SK-N-SH (cell line): ENCODE results near the gene LSM14B. TPM values are rescaled to one million over a fixed set of nuclear protein-coding genes. Genes with fewer than 3 reads are reported as not detected.

Experiments used
- CTCF ChIA-PET: fragments of 300-600, 350-600 bp; formaldehyde crosslinking; extraction: SDS; loops from one replicate; lab custom pipeline; 2021; lab: Yijun Ruan, JAX
- POLR2A ChIA-PET: fragments of 350-600 bp; sonication (Branson Sonifier 250); formaldehyde crosslinking; extraction: SDS; loops from one replicate; lab custom pipeline; 2020; ENCODE audit warnings: antibody characterized with exemption, inconsistent platforms; lab: Yijun Ruan, JAX
- DNase-seq: peaks from one replicate; pipeline ENCODE4 v3.0.0; 2012
- H2AFZ ChIP-seq: fragments of 200-600 bp; sonication (generic); 2 replicates; pipeline ENCODE4 v1.8.1; 2016; ENCODE audit warnings: antibody characterized with exemption, mild to moderate bottlenecking, low read depth
- H3F3A ChIP-seq: fragments of 200-600 bp; sonication (generic); replicated peaks from 2 replicates; pipeline ENCODE3; 2016; ENCODE audit warnings: antibody characterized with exemption, mild to moderate bottlenecking; ENCODE audit not compliant: insufficient read depth
- H3K27ac ChIP-seq, 2 experiments: fragments of 200-500 bp in 1 of 2; fragments of 200-600 bp in 1 of 2; sonication (Bioruptor generic) in 1 of 2; sonication (generic), shearing (Covaris generic) in 1 of 2; 2 replicates each; pipeline versions ENCODE4 v1.5.1 to v1.6.1; 2014 to 2016; ENCODE audit warnings: low read depth in 2 of 2, inconsistent platforms in 1 of 2, low read length in 1 of 2, mild to moderate bottlenecking in 1 of 2, mixed read lengths in 1 of 2
- H3K27me3 ChIP-seq: fragments of 200-600 bp; sonication (generic), shearing (Covaris generic); 2 replicates; pipeline ENCODE4 v1.6.1; 2016; ENCODE audit warnings: mixed run types; ENCODE audit not compliant: insufficient read depth
- H3K36me3 ChIP-seq, 2 experiments: fragments of 200-500 bp in 1 of 2; fragments of 200-600 bp in 1 of 2; sonication (Bioruptor generic) in 1 of 2; sonication (generic) in 1 of 2; replicated peaks in 1 of 2; 2 replicates each; pipeline versions ENCODE3 to v1.5.1; 2014 to 2016; ENCODE audit warnings: low read length in 1 of 2, mild to moderate bottlenecking in 1 of 2; ENCODE audit not compliant: insufficient read depth in 2 of 2, control insufficient read depth in 1 of 2
- H3K4me1 ChIP-seq, 2 experiments: fragments of 200-500 bp in 1 of 2; fragments of 200-600 bp in 1 of 2; sonication (Bioruptor generic) in 1 of 2; sonication (generic), shearing (Covaris generic) in 1 of 2; 2 replicates each; pipeline versions ENCODE4 v1.5.1 to v1.6.1; 2014 to 2016; ENCODE audit warnings: low read depth in 1 of 2, low read length in 1 of 2, mixed run types in 1 of 2; ENCODE audit not compliant: insufficient read depth in 2 of 2, control insufficient read depth in 1 of 2
- H3K4me2 ChIP-seq: fragments of 200-600 bp; sonication (generic), shearing (Covaris generic); 2 replicates; pipeline ENCODE4 v1.6.1; 2017; ENCODE audit warnings: mixed run types
- H3K4me3 ChIP-seq, 2 experiments: fragments of 200-500 bp in 1 of 2; fragments of 200-600 bp in 1 of 2; sonication (Bioruptor generic) in 1 of 2; sonication (generic), shearing (Covaris generic) in 1 of 2; 2 replicates each; pipeline versions ENCODE4 v1.5.1 to v1.8.1; 2014 to 2016; ENCODE audit warnings: low read depth in 2 of 2, inconsistent platforms in 1 of 2, low read length in 1 of 2, mild to moderate bottlenecking in 1 of 2, mixed read lengths in 1 of 2, moderate library complexity in 1 of 2
- H3K79me2 ChIP-seq: fragments of 200-600 bp; sonication (generic); 2 replicates; pipeline ENCODE4 v1.8.1; 2017; ENCODE audit warnings: mild to moderate bottlenecking; ENCODE audit not compliant: insufficient read depth
- H3K9ac ChIP-seq: fragments of 200-600 bp; sonication (generic); 2 replicates; pipeline ENCODE4 v1.6.1; 2017; ENCODE audit warnings: mixed run types
- H3K9me2 ChIP-seq: fragments of 200-600 bp; sonication (generic); 2 replicates; pipeline ENCODE4 v1.6.1; 2017; ENCODE audit warnings: mixed run types
- H3K9me3 ChIP-seq: fragments of 200-600 bp; sonication (generic); 2 replicates; pipeline ENCODE4 v1.6.1; 2017; ENCODE audit warnings: mixed run types, mild to moderate bottlenecking, moderate library complexity
- H4K20me1 ChIP-seq: fragments of 200-600 bp; sonication (generic); 2 replicates; pipeline ENCODE4 v1.6.1; 2017; ENCODE audit warnings: mild to moderate bottlenecking, mixed run types; ENCODE audit not compliant: insufficient read depth
- CHD2 ChIP-seq: fragments of 150-350 bp; IDR thresholded peaks from 2 replicates; pipeline ENCODE4 v1.6.1; 2018; ENCODE audit warnings: low read length; ENCODE audit not compliant: partially characterized antibody
- CTCF ChIP-seq: fragments of 200-600 bp; sonication (generic); IDR thresholded peaks from 2 replicates; pipeline ENCODE4 v1.6.1; 2017; ENCODE audit warnings: antibody characterized with exemption, mild to moderate bottlenecking, moderate library complexity
- ELF1 ChIP-seq: IDR thresholded peaks from 2 replicates; pipeline ENCODE4 v1.4.0; 2012
- EP300 ChIP-seq, 2 experiments: IDR thresholded peaks; 2 replicates each; pipeline versions ENCODE4 v1.4.0 to v1.6.1; 2012; ENCODE audit warnings: borderline replicate concordance in 1 of 2, low read depth in 1 of 2, low read length in 1 of 2
- FOSL2 ChIP-seq: IDR thresholded peaks from 2 replicates; pipeline ENCODE4 v1.4.0; 2012; ENCODE audit warnings: low read depth, mild to moderate bottlenecking, moderate library complexity, borderline replicate concordance
- GABPA ChIP-seq: IDR thresholded peaks from 2 replicates; pipeline ENCODE4 v1.4.0; 2012; ENCODE audit warnings: low read depth, mild to moderate bottlenecking
- JUND ChIP-seq: IDR thresholded peaks from 2 replicates; pipeline ENCODE4 v1.4.0; 2012
- MXI1 ChIP-seq: IDR thresholded peaks from 2 replicates; pipeline ENCODE4 v1.6.1; 2012; ENCODE audit warnings: mild to moderate bottlenecking, low read depth, low read length, improper control_type of control experiment
- POLR2AphosphoS5 ChIP-seq: IDR thresholded peaks from 2 replicates; pipeline ENCODE4 v1.6.1; 2012; ENCODE audit warnings: low read depth, low read length
- RAD21 ChIP-seq: IDR thresholded peaks from 2 replicates; pipeline ENCODE4 v1.6.1; 2012; ENCODE audit warnings: mild to moderate bottlenecking, low read length
- REST ChIP-seq: IDR thresholded peaks from 2 replicates; pipeline ENCODE4 v1.6.1; 2012; ENCODE audit warnings: mild to moderate bottlenecking, low read depth, low read length, moderate library complexity
- SMC3 ChIP-seq: IDR thresholded peaks from 2 replicates; pipeline ENCODE4 v1.6.1; 2012; ENCODE audit warnings: low read depth, low read length, improper control_type of control experiment
- TAF1 ChIP-seq: IDR thresholded peaks from 2 replicates; pipeline ENCODE4 v1.6.1; 2012; ENCODE audit warnings: low read depth, mild to moderate bottlenecking, low read length, moderate library complexity, borderline replicate concordance
- WGBS: methylation state at CpG from one replicate; pipeline ENCODE4 v1.1.6; 2017; ENCODE audit warnings: low lambda C conversion rate; 5-methylcytosine and 5-hydroxymethylcytosine counted together
- polyA plus RNA-seq, 3 experiments: library from polyadenylated mRNA; depleted of rRNA; stranded (reverse); fragments of >200 nt; gene quantifications; 2 replicates each; pipeline ENCODE4 v1.2.3, GENCODE V29; 2012

LSM14B gene
- polyA plus RNA-seq, 1 of the 3 experiments (the other 2 are of a cell fraction): 64.6 TPM

- peaks cover 44% of the 10 kb centered on the region for H3K79me2 ChIP-seq
- 1% methylated on average over 16 of the region's 77 CpGs for WGBS
- peaks cover 9 to 19% of the 10 kb centered on the region in 2 experiments; a peak in 3 of 4 replicates for H3K4me1 ChIP-seq
- H3K4me3 ChIP-seq: peak overlapping the region; percentile 78 to 82
- H3K4me2 ChIP-seq: peak overlapping the region; percentile 98
- H3K9me2 ChIP-seq: no peaks in the 10 kb centered on the region
- peak; percentile 78 for DNase-seq
- TF ChIP-seq CHD2 (no peak), TAF1 (no peak), FOSL2 (no peak), SMC3 (no peak), CTCF (no peak), REST (no peak), RAD21 (peak; percentile 17), EP300 (IDR thresholded peaks at IDR 0.05; ENCODE audit: borderline replicate concordance in 1 of 2, low read depth in 1 of 2, low read length in 1 of 2) (no peak), GABPA (no peak), MXI1 (peak; percentile 74), ELF1 (no peak), JUND (no peak), POLR2AphosphoS5 (no peak)
- ChIA-PET POLR2A (interaction anchor here (0.6 to 3.8 kb wide), 5 partner anchors 10 to 1128 kb away, joined by 3 to 41 read pairs (median 5); partner anchors contain the start of gene TAF4), CTCF (interaction anchor here (1.0 to 6.2 kb wide), 4 partner anchors 13 to 112 kb away, joined by 3 to 44 read pairs (median 8); partner anchors contain the start of genes PSMA7 and SS18L1)
- no peaks in the 10 kb centered on the region for H3K9me3 ChIP-seq
- H4K20me1 ChIP-seq: peaks cover 33% of the 10 kb centered on the region
- H3K36me3 ChIP-seq: peaks cover 21 to 29% of the 10 kb centered on the region in 2 experiments
- H3F3A ChIP-seq: peaks cover 6% of the 10 kb centered on the region
- H3K27ac ChIP-seq: peak overlapping the region; percentile 47 to 87; a peak in 3 of 4 replicates
- peak overlapping the region; percentile 70 for H3K9ac ChIP-seq
- H2AFZ ChIP-seq: no peak overlapping the region
- H3K27me3 ChIP-seq: no peaks in the 10 kb centered on the region
Observed at GRCh38 chr20:62122654-62123449, 577 bp downstream of the LSM14B start.
